Measurements from ENCODE around the gene ATN1. TPM values are rescaled to one million over a fixed set of nuclear protein-coding genes. Genes with fewer than 3 reads are reported as not detected.

Gene ATN1
- total and polyA plus RNA-seq, 9 of the 15 experiments (the other 6 are each of a cell fraction or from before 2014, with no cell fraction given) = 0.15 to 49.8 (median 2.7) TPM

DNA sequence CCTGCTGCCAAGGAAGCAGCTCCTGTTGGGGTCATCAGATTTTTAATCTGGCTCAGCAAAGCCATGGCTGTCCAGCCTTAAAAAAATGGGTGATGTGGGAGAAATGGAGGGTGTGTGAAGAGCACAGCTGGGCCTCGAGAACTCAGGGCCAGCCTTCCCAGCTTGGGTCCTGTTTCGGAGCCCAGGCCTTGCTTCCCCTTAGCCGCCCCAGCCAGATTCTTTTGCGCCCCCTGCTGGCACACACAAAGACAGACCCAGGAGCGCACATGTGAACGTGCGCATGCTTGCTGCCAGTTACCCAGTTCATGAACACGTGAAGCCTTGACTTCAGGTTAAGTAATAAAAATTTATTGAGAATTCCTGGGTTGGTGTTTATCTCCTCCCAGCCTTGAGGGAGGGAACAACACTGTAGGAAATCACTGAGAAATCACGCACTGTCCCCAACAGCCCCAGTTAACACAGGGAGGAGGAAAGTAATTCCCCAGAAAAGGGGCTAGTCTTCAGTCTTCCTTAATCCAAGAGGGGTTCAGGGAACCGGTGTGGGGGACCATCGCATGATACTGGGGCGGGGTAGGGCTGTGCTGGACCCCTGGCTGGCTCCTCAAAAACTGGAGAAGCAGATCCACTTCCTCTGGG, 37.4 kb downstream of the ATN1 start (continued):
- TF ChIP-seq ZNF668 (CRISPR knock-in tag; IDR thresholded peaks at IDR 0.05) = peak; percentile 46; the same call in 1 of the 2 replicates
- TF ChIP-seq, protein P1, sequence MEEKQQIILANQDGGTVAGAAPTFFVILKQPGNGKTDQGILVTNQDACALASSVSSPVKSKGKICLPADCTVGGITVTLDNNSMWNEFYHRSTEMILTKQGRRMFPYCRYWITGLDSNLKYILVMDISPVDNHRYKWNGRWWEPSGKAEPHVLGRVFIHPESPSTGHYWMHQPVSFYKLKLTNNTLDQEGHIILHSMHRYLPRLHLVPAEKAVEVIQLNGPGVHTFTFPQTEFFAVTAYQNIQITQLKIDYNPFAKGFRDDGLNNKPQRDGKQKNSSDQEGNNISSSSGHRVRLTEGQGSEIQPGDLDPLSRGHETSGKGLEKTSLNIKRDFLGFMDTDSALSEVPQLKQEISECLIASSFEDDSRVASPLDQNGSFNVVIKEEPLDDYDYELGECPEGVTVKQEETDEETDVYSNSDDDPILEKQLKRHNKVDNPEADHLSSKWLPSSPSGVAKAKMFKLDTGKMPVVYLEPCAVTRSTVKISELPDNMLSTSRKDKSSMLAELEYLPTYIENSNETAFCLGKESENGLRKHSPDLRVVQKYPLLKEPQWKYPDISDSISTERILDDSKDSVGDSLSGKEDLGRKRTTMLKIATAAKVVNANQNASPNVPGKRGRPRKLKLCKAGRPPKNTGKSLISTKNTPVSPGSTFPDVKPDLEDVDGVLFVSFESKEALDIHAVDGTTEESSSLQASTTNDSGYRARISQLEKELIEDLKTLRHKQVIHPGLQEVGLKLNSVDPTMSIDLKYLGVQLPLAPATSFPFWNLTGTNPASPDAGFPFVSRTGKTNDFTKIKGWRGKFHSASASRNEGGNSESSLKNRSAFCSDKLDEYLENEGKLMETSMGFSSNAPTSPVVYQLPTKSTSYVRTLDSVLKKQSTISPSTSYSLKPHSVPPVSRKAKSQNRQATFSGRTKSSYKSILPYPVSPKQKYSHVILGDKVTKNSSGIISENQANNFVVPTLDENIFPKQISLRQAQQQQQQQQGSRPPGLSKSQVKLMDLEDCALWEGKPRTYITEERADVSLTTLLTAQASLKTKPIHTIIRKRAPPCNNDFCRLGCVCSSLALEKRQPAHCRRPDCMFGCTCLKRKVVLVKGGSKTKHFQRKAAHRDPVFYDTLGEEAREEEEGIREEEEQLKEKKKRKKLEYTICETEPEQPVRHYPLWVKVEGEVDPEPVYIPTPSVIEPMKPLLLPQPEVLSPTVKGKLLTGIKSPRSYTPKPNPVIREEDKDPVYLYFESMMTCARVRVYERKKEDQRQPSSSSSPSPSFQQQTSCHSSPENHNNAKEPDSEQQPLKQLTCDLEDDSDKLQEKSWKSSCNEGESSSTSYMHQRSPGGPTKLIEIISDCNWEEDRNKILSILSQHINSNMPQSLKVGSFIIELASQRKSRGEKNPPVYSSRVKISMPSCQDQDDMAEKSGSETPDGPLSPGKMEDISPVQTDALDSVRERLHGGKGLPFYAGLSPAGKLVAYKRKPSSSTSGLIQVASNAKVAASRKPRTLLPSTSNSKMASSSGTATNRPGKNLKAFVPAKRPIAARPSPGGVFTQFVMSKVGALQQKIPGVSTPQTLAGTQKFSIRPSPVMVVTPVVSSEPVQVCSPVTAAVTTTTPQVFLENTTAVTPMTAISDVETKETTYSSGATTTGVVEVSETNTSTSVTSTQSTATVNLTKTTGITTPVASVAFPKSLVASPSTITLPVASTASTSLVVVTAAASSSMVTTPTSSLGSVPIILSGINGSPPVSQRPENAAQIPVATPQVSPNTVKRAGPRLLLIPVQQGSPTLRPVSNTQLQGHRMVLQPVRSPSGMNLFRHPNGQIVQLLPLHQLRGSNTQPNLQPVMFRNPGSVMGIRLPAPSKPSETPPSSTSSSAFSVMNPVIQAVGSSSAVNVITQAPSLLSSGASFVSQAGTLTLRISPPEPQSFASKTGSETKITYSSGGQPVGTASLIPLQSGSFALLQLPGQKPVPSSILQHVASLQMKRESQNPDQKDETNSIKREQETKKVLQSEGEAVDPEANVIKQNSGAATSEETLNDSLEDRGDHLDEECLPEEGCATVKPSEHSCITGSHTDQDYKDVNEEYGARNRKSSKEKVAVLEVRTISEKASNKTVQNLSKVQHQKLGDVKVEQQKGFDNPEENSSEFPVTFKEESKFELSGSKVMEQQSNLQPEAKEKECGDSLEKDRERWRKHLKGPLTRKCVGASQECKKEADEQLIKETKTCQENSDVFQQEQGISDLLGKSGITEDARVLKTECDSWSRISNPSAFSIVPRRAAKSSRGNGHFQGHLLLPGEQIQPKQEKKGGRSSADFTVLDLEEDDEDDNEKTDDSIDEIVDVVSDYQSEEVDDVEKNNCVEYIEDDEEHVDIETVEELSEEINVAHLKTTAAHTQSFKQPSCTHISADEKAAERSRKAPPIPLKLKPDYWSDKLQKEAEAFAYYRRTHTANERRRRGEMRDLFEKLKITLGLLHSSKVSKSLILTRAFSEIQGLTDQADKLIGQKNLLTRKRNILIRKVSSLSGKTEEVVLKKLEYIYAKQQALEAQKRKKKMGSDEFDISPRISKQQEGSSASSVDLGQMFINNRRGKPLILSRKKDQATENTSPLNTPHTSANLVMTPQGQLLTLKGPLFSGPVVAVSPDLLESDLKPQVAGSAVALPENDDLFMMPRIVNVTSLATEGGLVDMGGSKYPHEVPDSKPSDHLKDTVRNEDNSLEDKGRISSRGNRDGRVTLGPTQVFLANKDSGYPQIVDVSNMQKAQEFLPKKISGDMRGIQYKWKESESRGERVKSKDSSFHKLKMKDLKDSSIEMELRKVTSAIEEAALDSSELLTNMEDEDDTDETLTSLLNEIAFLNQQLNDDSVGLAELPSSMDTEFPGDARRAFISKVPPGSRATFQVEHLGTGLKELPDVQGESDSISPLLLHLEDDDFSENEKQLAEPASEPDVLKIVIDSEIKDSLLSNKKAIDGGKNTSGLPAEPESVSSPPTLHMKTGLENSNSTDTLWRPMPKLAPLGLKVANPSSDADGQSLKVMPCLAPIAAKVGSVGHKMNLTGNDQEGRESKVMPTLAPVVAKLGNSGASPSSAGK (IDR thresholded peaks at IDR 0.05) = peak; percentile 81
- peak; percentile 79 for TF ChIP-seq EP400 (IDR thresholded peaks at IDR 0.05)
- 0 out of 2 replicates have a peak, but pooled peaks have one; percentile 2 for TF ChIP-seq RNF2 (IDR thresholded peaks at IDR 0.05)
- TF ChIP-seq, protein P2, sequence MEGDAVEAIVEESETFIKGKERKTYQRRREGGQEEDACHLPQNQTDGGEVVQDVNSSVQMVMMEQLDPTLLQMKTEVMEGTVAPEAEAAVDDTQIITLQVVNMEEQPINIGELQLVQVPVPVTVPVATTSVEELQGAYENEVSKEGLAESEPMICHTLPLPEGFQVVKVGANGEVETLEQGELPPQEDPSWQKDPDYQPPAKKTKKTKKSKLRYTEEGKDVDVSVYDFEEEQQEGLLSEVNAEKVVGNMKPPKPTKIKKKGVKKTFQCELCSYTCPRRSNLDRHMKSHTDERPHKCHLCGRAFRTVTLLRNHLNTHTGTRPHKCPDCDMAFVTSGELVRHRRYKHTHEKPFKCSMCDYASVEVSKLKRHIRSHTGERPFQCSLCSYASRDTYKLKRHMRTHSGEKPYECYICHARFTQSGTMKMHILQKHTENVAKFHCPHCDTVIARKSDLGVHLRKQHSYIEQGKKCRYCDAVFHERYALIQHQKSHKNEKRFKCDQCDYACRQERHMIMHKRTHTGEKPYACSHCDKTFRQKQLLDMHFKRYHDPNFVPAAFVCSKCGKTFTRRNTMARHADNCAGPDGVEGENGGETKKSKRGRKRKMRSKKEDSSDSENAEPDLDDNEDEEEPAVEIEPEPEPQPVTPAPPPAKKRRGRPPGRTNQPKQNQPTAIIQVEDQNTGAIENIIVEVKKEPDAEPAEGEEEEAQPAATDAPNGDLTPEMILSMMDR (IDR thresholded peaks at IDR 0.05 in 2 of 3, conservative IDR thresholded peaks at IDR 0.05 in 1 of 3; ENCODE audit: insufficient read depth in 2 of 3, low read depth in 1 of 3, low read length in 3 of 3) = peak; percentile 83 to 86 (median 84)
- TF ChIP-seq SMAD4 (CRISPR knock-in tag; conservative IDR thresholded peaks at IDR 0.05) = 0 out of 2 replicates have a peak, but pooled peaks have one; percentile 49
- TF ChIP-seq, protein P3, sequence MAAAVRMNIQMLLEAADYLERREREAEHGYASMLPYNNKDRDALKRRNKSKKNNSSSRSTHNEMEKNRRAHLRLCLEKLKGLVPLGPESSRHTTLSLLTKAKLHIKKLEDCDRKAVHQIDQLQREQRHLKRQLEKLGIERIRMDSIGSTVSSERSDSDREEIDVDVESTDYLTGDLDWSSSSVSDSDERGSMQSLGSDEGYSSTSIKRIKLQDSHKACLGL (CRISPR knock-in tag; IDR thresholded peaks at IDR 0.05; ENCODE audit: borderline replicate concordance, poor library complexity, severe bottlenecking) = peak; percentile 24
- TF ChIP-seq WHSC1 (IDR thresholded peaks at IDR 0.05; ENCODE audit: low read length) = no peak
- TF ChIP-seq ZNF785 (CRISPR knock-in tag; IDR thresholded peaks at IDR 0.05) = no peak
- TF ChIP-seq, protein P4, sequence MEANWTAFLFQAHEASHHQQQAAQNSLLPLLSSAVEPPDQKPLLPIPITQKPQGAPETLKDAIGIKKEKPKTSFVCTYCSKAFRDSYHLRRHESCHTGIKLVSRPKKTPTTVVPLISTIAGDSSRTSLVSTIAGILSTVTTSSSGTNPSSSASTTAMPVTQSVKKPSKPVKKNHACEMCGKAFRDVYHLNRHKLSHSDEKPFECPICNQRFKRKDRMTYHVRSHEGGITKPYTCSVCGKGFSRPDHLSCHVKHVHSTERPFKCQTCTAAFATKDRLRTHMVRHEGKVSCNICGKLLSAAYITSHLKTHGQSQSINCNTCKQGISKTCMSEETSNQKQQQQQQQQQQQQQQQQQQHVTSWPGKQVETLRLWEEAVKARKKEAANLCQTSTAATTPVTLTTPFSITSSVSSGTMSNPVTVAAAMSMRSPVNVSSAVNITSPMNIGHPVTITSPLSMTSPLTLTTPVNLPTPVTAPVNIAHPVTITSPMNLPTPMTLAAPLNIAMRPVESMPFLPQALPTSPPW (CRISPR knock-in tag; IDR thresholded peaks at IDR 0.05) = peak; percentile 44; the same call in 1 of the 2 replicates
- TF ChIP-seq ZNF232 (CRISPR knock-in tag; IDR thresholded peaks at IDR 0.05) = no peak

Measured in K562 (cell line).